Measurements from ENCODE around the gene TNFRSF13B. TPM values are rescaled to one million over a fixed set of nuclear protein-coding genes. Genes with fewer than 3 reads are reported as not detected.

The TNFRSF13B gene
- total RNA-seq, 1 experiment from 2014 or later = 0.28 TPM

GRCh38 chr17:16927641-16928321 is 44.1 kb downstream of the TNFRSF13B start:
- H3K36me3 Mint-ChIP-seq (ENCODE audit: insufficient read depth in 1 of 3, low read depth in 3 of 3) = no peaks in the 10 kb centered on the region
- Histone ChIP-seq H2BK12ac (ENCODE audit: insufficient read length, low read depth, low read length) (no peak overlapping the region), H3K56ac (ENCODE audit: insufficient read length, low read depth, low read length) (no peak overlapping the region)

More at GRCh38 chr17:16927641-16928321, 44.1 kb downstream of the TNFRSF13B start:
- no peak overlapping the region for H4K8ac ChIP-seq (replicated peaks; ENCODE audit: insufficient read length, low read depth, low read length)
- no peak overlapping the region for H3T11ph ChIP-seq (ENCODE audit: low read length)
- no peak overlapping the region for H3K23ac ChIP-seq (ENCODE audit: insufficient read length, low read depth, low read length)
- H3K79me2 ChIP-seq (ENCODE audit: insufficient read depth, low read length) = no peaks in the 10 kb centered on the region
- Mint-ChIP-seq H3K9me3 (no peaks in the 10 kb centered on the region), H3K27me3 (ENCODE audit: low read depth) (peaks cover 1% of the 10 kb centered on the region; the same call in 1 of the 2 replicates), H3K4me1 (peaks cover 6% of the 10 kb centered on the region in 2 experiments; a peak in 1 of 4 replicates), H3K27ac (no peak overlapping the region), H3K4me3 (no peak overlapping the region)
- H2BK20ac ChIP-seq (ENCODE audit: low read depth, low read length, poor library complexity, severe bottlenecking) = no peak overlapping the region
- no CpG with 5 or more reads among the region's 18 CpGs for WGBS (ENCODE audit: extremely low coverage, insufficient read length, low lambda C conversion rate)
- no peaks in the 10 kb centered on the region for H3K79me1 ChIP-seq (ENCODE audit: insufficient read depth, low read depth, low read length, poor library complexity, severe bottlenecking)
- no peak for TF ChIP-seq CTCF (conservative IDR thresholded peaks at IDR 0.05)
- H2AK5ac ChIP-seq (ENCODE audit: insufficient read length, low read length) = no peak overlapping the region
- H4K20me1 ChIP-seq (ENCODE audit: control insufficient read depth, insufficient read depth, insufficient read length) = no peaks in the 10 kb centered on the region
- DNase-seq = peak; percentile 28
- no peak overlapping the region for H3K14ac ChIP-seq (ENCODE audit: insufficient read depth, low read length)
- no peak overlapping the region for H3K18ac ChIP-seq (ENCODE audit: insufficient read length, low read depth, low read length)
- H4K5ac ChIP-seq (ENCODE audit: insufficient read length, low read depth, low read length) = no peak overlapping the region
- no peak overlapping the region for H3K4me2 ChIP-seq (ENCODE audit: insufficient read depth, insufficient read length, low read length)
- H4K91ac ChIP-seq (ENCODE audit: insufficient read length, low read depth, low read length) = no peak overlapping the region
- H3K9ac ChIP-seq (ENCODE audit: extremely low read depth, insufficient read length, low read length) = no peak overlapping the region
- no peak overlapping the region for H2BK120ac ChIP-seq (ENCODE audit: low read depth, low read length, poor library complexity, severe bottlenecking)
- no peak overlapping the region for H2AFZ ChIP-seq (ENCODE audit: low read length)
- no peak overlapping the region for H3K27ac ChIP-seq (ENCODE audit: insufficient read length, low read depth, low read length)
- H3K4me1 ChIP-seq (ENCODE audit: insufficient read depth, low read length) = no peaks in the 10 kb centered on the region
- H3K4ac ChIP-seq (ENCODE audit: low read depth, low read length) = no peak overlapping the region
- no peak overlapping the region for H2BK15ac ChIP-seq (ENCODE audit: low read depth, low read length)
- no peak overlapping the region for H2BK5ac ChIP-seq (ENCODE audit: insufficient read length, low read length)
- no peaks in the 10 kb centered on the region for H3K23me2 ChIP-seq (ENCODE audit: insufficient read length, low read depth, low read length, poor library complexity, severe bottlenecking)
- H3K9me3 ChIP-seq (ENCODE audit: control insufficient read depth, low read depth, low read length) = no peaks in the 10 kb centered on the region
- H3K27me3 ChIP-seq (ENCODE audit: insufficient read depth, low read length) = no peaks in the 10 kb centered on the region

All from H9 (cell line).